Caco-2 (cell line): ENCODE data around the gene RASGRF1. TPM values are rescaled to one million over a fixed set of nuclear protein-coding genes. Genes with fewer than 3 reads are reported as not detected.
"Not testable (repeated sequence)": the region's sequence is repeated elsewhere in the genome, so short reads cannot be mapped to it uniquely, and the experiment has no call there.

Experiments
- BruUV-seq: library from RNA; stranded (reverse); fragments of 400-500 nt; replicated peaks from 2 replicates; lab custom pipeline; 2021; lab: Mats Ljungman, UMichigan
- CTCF ChIA-PET: fragments of 300-600 bp; sonication (Branson Sonifier 250); formaldehyde crosslinking; loops from one replicate; lab custom pipeline; 2022; ENCODE audit warnings: antibody characterized with exemption; lab: Charles Lee
- POLR2A ChIA-PET: fragments of 300-600 bp; sonication (Branson Sonifier 250); formaldehyde crosslinking; loops from one replicate; lab custom pipeline; 2022; ENCODE audit warnings: antibody characterized with exemption; lab: Charles Lee
- DNase-seq, 2 experiments: peaks; one replicate each; pipeline versions ENCODE4 v3.0.0 to v3.0.0-alpha.2; 2020 to 2022
- H3K27me3 ChIP-seq: replicated peaks from 2 replicates; pipeline ENCODE4 v1.6.0; 2011; ENCODE audit warnings: low read length; ENCODE audit not compliant: control insufficient read depth, insufficient read depth
- H3K36me3 ChIP-seq: 2 replicates; pipeline ENCODE4 v1.5.1; 2011; ENCODE audit warnings: low read length; ENCODE audit not compliant: control insufficient read depth, insufficient read depth
- H3K4me1 ChIP-seq: fragments of 250-450 bp; sonication (Bioruptor Pico); 2 replicates; pipeline ENCODE4 v1.5.1; 2020; ENCODE audit warnings: mild to moderate bottlenecking
- H3K4me3 ChIP-seq: 2 replicates; pipeline ENCODE4 v1.5.1; 2011; ENCODE audit warnings: low read depth, mild to moderate bottlenecking, control low read depth, low read length
- H3K9me3 ChIP-seq: fragments of 250-450 bp; sonication (Bioruptor Pico); 2 replicates; pipeline ENCODE4 v1.5.1; 2020; ENCODE audit warnings: mild to moderate bottlenecking, moderate library complexity
- H3K27ac Mint-ChIP-seq: one replicate; pipeline ENCODE4 v1.8.0; 2022; ENCODE audit warnings: mixed read lengths; ENCODE audit not compliant: unreplicated experiment
- H3K27me3 Mint-ChIP-seq: one replicate; pipeline ENCODE4 v1.8.0; 2022; ENCODE audit warnings: mixed read lengths; ENCODE audit not compliant: insufficient read depth, unreplicated experiment
- H3K36me3 Mint-ChIP-seq: one replicate; pipeline ENCODE4 v1.8.0; 2022; ENCODE audit warnings: mild to moderate bottlenecking, mixed read lengths; ENCODE audit not compliant: insufficient read depth, unreplicated experiment
- H3K4me1 Mint-ChIP-seq: one replicate; pipeline ENCODE4 v1.8.0; 2022; ENCODE audit warnings: low read depth, mixed read lengths; ENCODE audit not compliant: unreplicated experiment
- H3K4me3 Mint-ChIP-seq: one replicate; pipeline ENCODE4 v1.8.0; 2022; ENCODE audit warnings: mild to moderate bottlenecking, moderate library complexity, mixed read lengths; ENCODE audit not compliant: unreplicated experiment
- H3K9me3 Mint-ChIP-seq: one replicate; pipeline ENCODE4 v1.8.0; 2022; ENCODE audit warnings: mixed read lengths; ENCODE audit not compliant: unreplicated experiment
- CTCF ChIP-seq, 2 experiments: fragments of 200-600 bp in 1 of 2; IDR thresholded peaks; 1 replicate in 1 of 2; 2 replicates in 1 of 2; pipeline versions ENCODE4 v1.5.1 to v1.8.0; 2011 to 2022; ENCODE audit warnings: antibody characterized with exemption in 1 of 2, control low read depth in 1 of 2, inconsistent platforms in 1 of 2, low read depth in 1 of 2, low read length in 1 of 2, mild to moderate bottlenecking in 1 of 2, moderate library complexity in 1 of 2; ENCODE audit not compliant: insufficient read depth in 1 of 2, severe bottlenecking in 1 of 2, unreplicated experiment in 1 of 2
- intact Hi-C: fragments of 100-400 bp; cut with micrococcal nuclease; formaldehyde crosslinking; loops from one replicate; pipeline ENCODE4 v1.10.0; 2022; ENCODE audit not compliant: unreplicated experiment
- total RNA-seq: library from RNA; stranded (reverse); gene quantifications from 2 replicates; pipeline ENCODE4 v1.2.3, GENCODE V29; 2022

RASGRF1 gene
- total RNA-seq, 1 experiment from 2014 or later, result 0.57 TPM

- POLR2A ChIA-PET, result no interaction called here
- H3K27me3 Mint-ChIP-seq, result peaks cover 11% of the 10 kb centered on the region
Observed at GRCh38 chr15:79113831-79114230, 23.3 kb upstream of the RASGRF1 start.

GRCh38 chr15:79111404-79111803, 20.8 kb upstream of the RASGRF1 start:
- H3K27ac Mint-ChIP-seq, intact Hi-C loops, H3K4me1 Mint-ChIP-seq, H3K36me3 ChIP-seq, CTCF ChIA-PET, H3K4me1 ChIP-seq, H3K4me3 ChIP-seq, H3K27me3 Mint-ChIP-seq, BruUV-seq, POLR2A ChIA-PET, H3K4me3 Mint-ChIP-seq, H3K9me3 Mint-ChIP-seq, H3K27me3 ChIP-seq, DNase-seq, H3K36me3 Mint-ChIP-seq, H3K9me3 ChIP-seq: not testable (repeated sequence)

More at GRCh38 chr15:79113831-79114230, 23.3 kb upstream of the RASGRF1 start:
- Histone ChIP-seq H3K4me3 (no peak overlapping the region), H3K27me3 (no peaks in the 10 kb centered on the region), H3K4me1 (no peaks in the 10 kb centered on the region), H3K9me3 (no peaks in the 10 kb centered on the region), H3K36me3 (no peaks in the 10 kb centered on the region)
- H3K4me3 Mint-ChIP-seq, result no peak overlapping the region
- no peak for DNase-seq
- CTCF ChIA-PET, result no interaction called here
- H3K9me3 Mint-ChIP-seq, result no peaks in the 10 kb centered on the region
- H3K36me3 Mint-ChIP-seq, result no peaks in the 10 kb centered on the region
- intact Hi-C loops, result no loop called here
- BruUV-seq, result no TSS peak
- H3K4me1 Mint-ChIP-seq, result no peaks in the 10 kb centered on the region
- H3K27ac Mint-ChIP-seq, result no peak overlapping the region
- TF ChIP-seq CTCF (IDR thresholded peaks at IDR 0.05; ENCODE audit: insufficient read depth in 1 of 2, low read depth in 1 of 2, low read length in 1 of 2, severe bottlenecking in 1 of 2, unreplicated experiment in 1 of 2), result no peak

- CTCF ChIA-PET, result no interaction called here
- POLR2A ChIA-PET, result no interaction called here
- no peaks in the 10 kb centered on the region for H3K4me1 Mint-ChIP-seq
- H3K9me3 ChIP-seq, result no peaks in the 10 kb centered on the region
- BruUV-seq, result no TSS peak
- H3K36me3 Mint-ChIP-seq, result no peaks in the 10 kb centered on the region
- intact Hi-C loops, result no loop called here
- H3K9me3 Mint-ChIP-seq, result no peaks in the 10 kb centered on the region
- no peak for TF ChIP-seq CTCF (IDR thresholded peaks at IDR 0.05; ENCODE audit: insufficient read depth in 1 of 2, low read depth in 1 of 2, low read length in 1 of 2, severe bottlenecking in 1 of 2, unreplicated experiment in 1 of 2)
- H3K27me3 ChIP-seq, result no peaks in the 10 kb centered on the region
- H3K27me3 Mint-ChIP-seq, result peaks cover 12% of the 10 kb centered on the region
- H3K4me3 Mint-ChIP-seq, result no peak overlapping the region
- H3K27ac Mint-ChIP-seq, result no peak overlapping the region
- H3K36me3 ChIP-seq, result no peaks in the 10 kb centered on the region
- H3K4me3 ChIP-seq, result no peak overlapping the region
- DNase-seq, result no peak
- no peaks in the 10 kb centered on the region for H3K4me1 ChIP-seq
Observed at GRCh38 chr15:79105141-79105540, 14.6 kb upstream of the RASGRF1 start.

- Histone ChIP-seq H3K4me1 (no peaks in the 10 kb centered on the region), H3K27me3 (no peaks in the 10 kb centered on the region), H3K9me3 (no peaks in the 10 kb centered on the region), H3K4me3 (no peak overlapping the region), H3K36me3 (no peaks in the 10 kb centered on the region)
- peaks cover 9% of the 10 kb centered on the region for H3K27me3 Mint-ChIP-seq
- no peak for DNase-seq
- no peak overlapping the region for H3K4me3 Mint-ChIP-seq
- POLR2A ChIA-PET, result no interaction called here
- intact Hi-C loops, result no loop called here
- H3K9me3 Mint-ChIP-seq, result no peaks in the 10 kb centered on the region
- CTCF ChIA-PET, result no interaction called here
- no peaks in the 10 kb centered on the region for H3K4me1 Mint-ChIP-seq
- no peak for TF ChIP-seq CTCF (IDR thresholded peaks at IDR 0.05; ENCODE audit: insufficient read depth in 1 of 2, low read depth in 1 of 2, low read length in 1 of 2, severe bottlenecking in 1 of 2, unreplicated experiment in 1 of 2)
- no peak overlapping the region for H3K27ac Mint-ChIP-seq
- no peaks in the 10 kb centered on the region for H3K36me3 Mint-ChIP-seq
- no TSS peak for BruUV-seq
Observed at GRCh38 chr15:79102595-79102994, 12.0 kb upstream of the RASGRF1 start.
